Peyer's patch (tissue), 4 donors: ENCODE data around the gene CLEC4E.

Source experiments
- CTCF ChIP-seq, 6 experiments: fragments of 450-650 bp in 4 of 6; fragments of 200-600 bp in 2 of 6; sonication (generic) in 1 of 6; IDR thresholded peaks; one replicate each; pipeline ENCODE4 v1.5.1; 2017 to 2019; ENCODE audit warnings: antibody characterized with exemption in 6 of 6, mild to moderate bottlenecking in 3 of 6, moderate library complexity in 1 of 6
- POLR2A ChIP-seq, 2 donors: fragments of 450-650 bp; IDR thresholded peaks; one replicate each; pipeline ENCODE4 v1.5.1; 2017; ENCODE audit warnings: antibody characterized with exemption in 2 of 2, mild to moderate bottlenecking in 2 of 2, moderate library complexity in 2 of 2

GRCh38 chr12:8547645-8548044 lies 6.9 kb upstream of the CLEC4E start:
- TF ChIP-seq CTCF (IDR thresholded peaks at IDR 0.05) (no peak), POLR2A (IDR thresholded peaks at IDR 0.05) (no peak)
